IPS DF 4.7 (cell line): Measurements from ENCODE around the gene RCOR2.
"Not testable (repeated sequence)": the region's sequence is repeated elsewhere in the genome, so short reads cannot be mapped to it uniquely, and the experiment has no call there.

Source experiments
- DNase-seq: peaks from one replicate; pipeline ENCODE4 v3.0.0-alpha.2; 2013; ENCODE audit warnings: low spot score; ENCODE audit errors: extremely low read depth

The RCOR2 gene

GRCh38 chr11:63879598-63880402, 37.2 kb downstream of the RCOR2 start:
- DNase-seq = no peak

GRCh38 chr11:63877658-63878241, 39.2 kb downstream of the RCOR2 start:
- DNase-seq = no peak

GRCh38 chr11:63876616-63877015, 40.3 kb downstream of the RCOR2 start:
- no peak for DNase-seq

GRCh38 chr11:63875506-63876065, 41.4 kb downstream of the RCOR2 start:
- DNase-seq = no peak

- DNase-seq = no peak
Observed at GRCh38 chr11:63874511-63874910, 42.5 kb downstream of the RCOR2 start.

- no peak for DNase-seq
Observed at GRCh38 chr11:63873311-63873710, 43.7 kb downstream of the RCOR2 start.

- DNase-seq = no peak
Observed at GRCh38 chr11:63872800-63873197, 44.2 kb downstream of the RCOR2 start.

GRCh38 chr11:63871962-63872799, 44.8 kb downstream of the RCOR2 start:
- no peak for DNase-seq

GRCh38 chr11:63870351-63871140, 46.4 kb downstream of the RCOR2 start:
- DNase-seq = no peak

- no peak for DNase-seq
Observed at GRCh38 chr11:63869683-63870082, 47.3 kb downstream of the RCOR2 start.

GRCh38 chr11:63869171-63869591, 47.8 kb downstream of the RCOR2 start:
- DNase-seq = no peak

- DNase-seq = no peak
Observed at GRCh38 chr11:63868399-63869064, 48.4 kb downstream of the RCOR2 start.

- no peak for DNase-seq
Observed at GRCh38 chr11:63867511-63867910, 49.5 kb downstream of the RCOR2 start.

GRCh38 chr11:63866211-63866610, 50.8 kb downstream of the RCOR2 start:
- DNase-seq = no peak

GRCh38 chr11:63863620-63864019, 53.3 kb downstream of the RCOR2 start:
- DNase-seq = not testable (repeated sequence)

GRCh38 chr11:63862923-63863322, 54.0 kb downstream of the RCOR2 start:
- no peak for DNase-seq
